Kidney capillary endothelial cell (primary cell): ENCODE data around the gene PIK3CG.
"Not testable (repeated sequence)": the region's sequence is repeated elsewhere in the genome, so short reads cannot be mapped to it uniquely, and the experiment has no call there.

Experiments
- DNase-seq: peaks from one replicate; pipeline ENCODE4 v3.0.0-alpha.2; 2018; ENCODE audit warnings: low spot score

The PIK3CG gene

GRCh38 chr7:106887421-106887820 lies 22.3 kb downstream of the PIK3CG start:
- no peak for DNase-seq

GRCh38 chr7:106888204-106888603 lies 23.1 kb downstream of the PIK3CG start:
- DNase-seq = no peak

- DNase-seq = no peak
These were observed 25.9 kb downstream of the PIK3CG start for GRCh38 chr7:106890952-106891351.

GRCh38 chr7:106891548-106892410 lies 26.7 kb downstream of the PIK3CG start:
- no peak for DNase-seq

GRCh38 chr7:106893591-106893990 lies 28.5 kb downstream of the PIK3CG start:
- DNase-seq = no peak

- DNase-seq = no peak
These were observed 30.3 kb downstream of the PIK3CG start for GRCh38 chr7:106895246-106895864.

- no peak for DNase-seq
These were observed 31.1 kb downstream of the PIK3CG start for GRCh38 chr7:106896231-106896630.

- not testable (repeated sequence) for DNase-seq
These were observed 32.5 kb downstream of the PIK3CG start for GRCh38 chr7:106897553-106897952.

- DNase-seq = not testable (repeated sequence)
These were observed 33.9 kb downstream of the PIK3CG start for GRCh38 chr7:106898967-106899366.

- DNase-seq = no peak
These were observed 36.9 kb downstream of the PIK3CG start for GRCh38 chr7:106901828-106902441.

- DNase-seq = no peak
These were observed 40.7 kb downstream of the PIK3CG start for GRCh38 chr7:106905734-106906133.

- DNase-seq = no peak
These were observed 46.9 kb downstream of the PIK3CG start for GRCh38 chr7:106911959-106912358.

GRCh38 chr7:106914018-106914607 lies 49.0 kb downstream of the PIK3CG start:
- no peak for DNase-seq

- DNase-seq = no peak
These were observed 50.3 kb downstream of the PIK3CG start for GRCh38 chr7:106915407-106915806.

GRCh38 chr7:106915873-106916272 lies 50.8 kb downstream of the PIK3CG start:
- DNase-seq = no peak

- DNase-seq = no peak
These were observed 51.6 kb downstream of the PIK3CG start for GRCh38 chr7:106916679-106917078.

GRCh38 chr7:106918991-106919390 lies 53.9 kb downstream of the PIK3CG start:
- no peak for DNase-seq

- DNase-seq = not testable (repeated sequence)
These were observed 59.4 kb downstream of the PIK3CG start for GRCh38 chr7:106924468-106924867.

GRCh38 chr7:106926892-106927291 lies 61.8 kb downstream of the PIK3CG start:
- DNase-seq = no peak

- no peak for DNase-seq
These were observed 62.5 kb downstream of the PIK3CG start for GRCh38 chr7:106927536-106927935.

- DNase-seq = not testable (repeated sequence)
These were observed 64.5 kb downstream of the PIK3CG start for GRCh38 chr7:106929616-106930015.

GRCh38 chr7:106936236-106936635 lies 71.2 kb downstream of the PIK3CG start:
- no peak for DNase-seq

- not testable (repeated sequence) for DNase-seq
These were observed 73.0 kb downstream of the PIK3CG start for GRCh38 chr7:106938122-106938521.
